SK-N-MC (cell line): ENCODE data around the gene SLC51B.

Experiments
- EZH2 ChIP-seq: fragments of 200-600 bp; sonication (generic); IDR thresholded peaks from one replicate; pipeline ENCODE4 v1.6.1; 2017; ENCODE audit warnings: antibody characterized with exemption
- FOXP2 ChIP-seq: optimal IDR thresholded peaks from 2 replicates; pipeline ENCODE3; 2011; ENCODE audit warnings: mild to moderate bottlenecking, moderate library complexity; ENCODE audit not compliant: insufficient read depth; ENCODE audit errors: extremely low read length, control extremely low read depth
- POLR2AphosphoS5 ChIP-seq: IDR thresholded peaks from 2 replicates; pipeline ENCODE4 v1.6.1; 2012; ENCODE audit warnings: mild to moderate bottlenecking, low read depth, low read length, borderline replicate concordance

GRCh38 chr15:65057549-65057940 is 12.4 kb downstream of the SLC51B start:
- TF ChIP-seq POLR2AphosphoS5 (no peak), EZH2 (no peak), FOXP2 (no peak)
